Measurements from ENCODE around the gene PAXX.
"Not testable (repeated sequence)": the region's sequence is repeated elsewhere in the genome, so short reads cannot be mapped to it uniquely, and the experiment has no call there.

The PAXX gene

GRCh38 chr9:137032858-137033257, 40.6 kb downstream of the PAXX start:
- DNase-seq (ENCODE audit: low read depth in 1 of 2, low spot score in 1 of 2): peak; percentile 97 to 98
- H3K27ac ChIP-seq (replicated peaks): peak overlapping the region; percentile 98
- TF ChIP-seq, protein P1, sequence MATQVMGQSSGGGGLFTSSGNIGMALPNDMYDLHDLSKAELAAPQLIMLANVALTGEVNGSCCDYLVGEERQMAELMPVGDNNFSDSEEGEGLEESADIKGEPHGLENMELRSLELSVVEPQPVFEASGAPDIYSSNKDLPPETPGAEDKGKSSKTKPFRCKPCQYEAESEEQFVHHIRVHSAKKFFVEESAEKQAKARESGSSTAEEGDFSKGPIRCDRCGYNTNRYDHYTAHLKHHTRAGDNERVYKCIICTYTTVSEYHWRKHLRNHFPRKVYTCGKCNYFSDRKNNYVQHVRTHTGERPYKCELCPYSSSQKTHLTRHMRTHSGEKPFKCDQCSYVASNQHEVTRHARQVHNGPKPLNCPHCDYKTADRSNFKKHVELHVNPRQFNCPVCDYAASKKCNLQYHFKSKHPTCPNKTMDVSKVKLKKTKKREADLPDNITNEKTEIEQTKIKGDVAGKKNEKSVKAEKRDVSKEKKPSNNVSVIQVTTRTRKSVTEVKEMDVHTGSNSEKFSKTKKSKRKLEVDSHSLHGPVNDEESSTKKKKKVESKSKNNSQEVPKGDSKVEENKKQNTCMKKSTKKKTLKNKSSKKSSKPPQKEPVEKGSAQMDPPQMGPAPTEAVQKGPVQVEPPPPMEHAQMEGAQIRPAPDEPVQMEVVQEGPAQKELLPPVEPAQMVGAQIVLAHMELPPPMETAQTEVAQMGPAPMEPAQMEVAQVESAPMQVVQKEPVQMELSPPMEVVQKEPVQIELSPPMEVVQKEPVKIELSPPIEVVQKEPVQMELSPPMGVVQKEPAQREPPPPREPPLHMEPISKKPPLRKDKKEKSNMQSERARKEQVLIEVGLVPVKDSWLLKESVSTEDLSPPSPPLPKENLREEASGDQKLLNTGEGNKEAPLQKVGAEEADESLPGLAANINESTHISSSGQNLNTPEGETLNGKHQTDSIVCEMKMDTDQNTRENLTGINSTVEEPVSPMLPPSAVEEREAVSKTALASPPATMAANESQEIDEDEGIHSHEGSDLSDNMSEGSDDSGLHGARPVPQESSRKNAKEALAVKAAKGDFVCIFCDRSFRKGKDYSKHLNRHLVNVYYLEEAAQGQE (IDR thresholded peaks at IDR 0.05; ENCODE audit: insufficient replicate concordance, low read depth): no peak
- TF ChIP-seq, protein P2, sequence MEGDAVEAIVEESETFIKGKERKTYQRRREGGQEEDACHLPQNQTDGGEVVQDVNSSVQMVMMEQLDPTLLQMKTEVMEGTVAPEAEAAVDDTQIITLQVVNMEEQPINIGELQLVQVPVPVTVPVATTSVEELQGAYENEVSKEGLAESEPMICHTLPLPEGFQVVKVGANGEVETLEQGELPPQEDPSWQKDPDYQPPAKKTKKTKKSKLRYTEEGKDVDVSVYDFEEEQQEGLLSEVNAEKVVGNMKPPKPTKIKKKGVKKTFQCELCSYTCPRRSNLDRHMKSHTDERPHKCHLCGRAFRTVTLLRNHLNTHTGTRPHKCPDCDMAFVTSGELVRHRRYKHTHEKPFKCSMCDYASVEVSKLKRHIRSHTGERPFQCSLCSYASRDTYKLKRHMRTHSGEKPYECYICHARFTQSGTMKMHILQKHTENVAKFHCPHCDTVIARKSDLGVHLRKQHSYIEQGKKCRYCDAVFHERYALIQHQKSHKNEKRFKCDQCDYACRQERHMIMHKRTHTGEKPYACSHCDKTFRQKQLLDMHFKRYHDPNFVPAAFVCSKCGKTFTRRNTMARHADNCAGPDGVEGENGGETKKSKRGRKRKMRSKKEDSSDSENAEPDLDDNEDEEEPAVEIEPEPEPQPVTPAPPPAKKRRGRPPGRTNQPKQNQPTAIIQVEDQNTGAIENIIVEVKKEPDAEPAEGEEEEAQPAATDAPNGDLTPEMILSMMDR (IDR thresholded peaks at IDR 0.05; ENCODE audit: insufficient read depth, low read length): no peak
- TF ChIP-seq GABPA (IDR thresholded peaks at IDR 0.05; ENCODE audit: low read depth) (no peak), SPI1 (IDR thresholded peaks at IDR 0.05; ENCODE audit: borderline replicate concordance, low read depth) (no peak), POLR2AphosphoS5 (IDR thresholded peaks at IDR 0.05; ENCODE audit: low read depth) (peak; percentile 48)
- peak overlapping the region; percentile 88 for H3K4me3 ChIP-seq (replicated peaks; ENCODE audit: insufficient read depth, low read length)
- H3K27me3 ChIP-seq (ENCODE audit: insufficient read depth, poor library complexity, severe bottlenecking): no peaks in the 10 kb centered on the region

DNA sequence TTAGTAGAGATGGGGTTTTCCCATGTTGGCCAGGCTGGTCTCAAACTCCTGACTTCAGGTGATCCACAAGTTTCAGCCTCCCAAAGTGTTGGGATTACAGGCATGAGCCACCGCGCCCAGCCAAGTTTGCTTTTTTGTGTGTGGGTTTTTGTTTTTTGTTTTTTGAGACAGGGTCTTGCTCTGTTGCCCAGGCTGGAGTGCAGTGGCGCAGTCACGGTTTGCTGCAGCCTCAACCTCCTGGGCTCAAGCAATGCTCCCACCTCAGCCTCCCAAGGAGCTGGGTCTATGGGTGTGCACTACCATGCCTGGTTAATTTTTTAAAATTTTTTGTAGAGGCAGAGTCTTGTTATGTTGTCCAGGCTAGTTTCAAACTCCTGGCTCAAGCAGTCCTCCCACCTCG, 41.3 kb downstream of the PAXX start:
- not testable (repeated sequence) for DNase-seq (ENCODE audit: low read depth in 1 of 2, low spot score in 1 of 2); H3K27me3 ChIP-seq (ENCODE audit: insufficient read depth, poor library complexity, severe bottlenecking)
- Histone ChIP-seq H3K27ac (replicated peaks) (peak overlapping the region; percentile 98), H3K4me3 (replicated peaks; ENCODE audit: insufficient read depth, low read length) (peak overlapping the region; percentile 88)

GRCh38 chr9:137034039-137034708, 42.0 kb downstream of the PAXX start:
- no peaks in the 10 kb centered on the region for H3K27me3 ChIP-seq (ENCODE audit: insufficient read depth, poor library complexity, severe bottlenecking)

GRCh38 chr9:137034709-137035506, 42.7 kb downstream of the PAXX start:
- Histone ChIP-seq H3K27me3 (ENCODE audit: insufficient read depth, poor library complexity, severe bottlenecking) (no peaks in the 10 kb centered on the region), H3K27ac (replicated peaks) (peak overlapping the region; percentile 84), H3K4me3 (replicated peaks; ENCODE audit: insufficient read depth, low read length) (peak overlapping the region; percentile 88)
- TF ChIP-seq POLR2AphosphoS5 (IDR thresholded peaks at IDR 0.05; ENCODE audit: low read depth) (peak; percentile 47; the same call in 1 of the 2 replicates), SPI1 (IDR thresholded peaks at IDR 0.05; ENCODE audit: borderline replicate concordance, low read depth) (no peak), GABPA (IDR thresholded peaks at IDR 0.05; ENCODE audit: low read depth) (no peak)
- TF ChIP-seq, protein P1 (IDR thresholded peaks at IDR 0.05; ENCODE audit: insufficient replicate concordance, low read depth): no peak
- TF ChIP-seq, protein P2 (IDR thresholded peaks at IDR 0.05; ENCODE audit: insufficient read depth, low read length): peak; percentile 81
- peak; percentile 82 to 93 for DNase-seq (ENCODE audit: low read depth in 1 of 2, low spot score in 1 of 2)

More at GRCh38 chr9:137034039-137034708, 42.0 kb downstream of the PAXX start:
- peak; percentile 95 for DNase-seq (ENCODE audit: low read depth in 1 of 2, low spot score in 1 of 2)
- TF ChIP-seq POLR2AphosphoS5 (IDR thresholded peaks at IDR 0.05; ENCODE audit: low read depth) (peak; percentile 37), SPI1 (IDR thresholded peaks at IDR 0.05; ENCODE audit: borderline replicate concordance, low read depth) (no peak; the same call in 1 of the 2 replicates)
- peak overlapping the region; percentile 88 for H3K4me3 ChIP-seq (replicated peaks; ENCODE audit: insufficient read depth, low read length)
- H3K27ac ChIP-seq (replicated peaks): peak overlapping the region; percentile 98

All from HL-60 (cell line).